OCI-LY3 (cell line): ENCODE measurements around the gene FAM107B.

Source experiments
- CTCF ChIP-seq: fragments of 200-600, 300-600 bp; sonication (generic); IDR thresholded peaks from 2 replicates; pipeline ENCODE4 v1.5.1; 2014; ENCODE audit warnings: antibody characterized with exemption, low read length, low read depth
- EZH2phosphoT487 ChIP-seq: fragments of 200-600 bp; shearing (Covaris generic); IDR thresholded peaks from 2 replicates; pipeline ENCODE4 v1.6.1; 2018; ENCODE audit warnings: antibody characterized with exemption, mixed run types, low read depth

GRCh38 chr10:14587540-14588083 lies 187.1 kb downstream of the FAM107B start:
- TF ChIP-seq CTCF (no peak), EZH2phosphoT487 (no peak)
